ENCODE measurements around the gene KCNRG.

The KCNRG gene

DNA sequence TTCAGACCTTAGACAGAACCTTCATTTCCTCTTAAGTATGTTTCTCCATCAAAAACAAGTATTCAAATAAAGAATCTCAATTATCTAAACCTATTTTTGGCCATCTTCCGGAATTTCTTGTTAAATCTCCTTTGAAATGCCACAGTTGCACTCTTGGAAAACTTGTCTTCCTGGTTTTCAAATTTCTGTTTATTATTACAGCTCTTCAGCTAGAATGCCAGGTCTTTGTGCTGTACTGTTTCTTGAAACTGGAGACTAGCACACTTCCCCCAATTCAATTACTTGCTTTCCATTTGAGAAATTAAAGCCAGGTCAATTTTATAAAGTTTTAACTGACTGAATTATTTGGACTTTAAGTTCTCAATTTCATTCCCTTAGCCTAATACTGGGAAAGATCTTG, 10.2 kb downstream of the KCNRG start:
- H3K36me3 ChIP-seq (ENCODE audit: insufficient read depth, low read length), result peaks cover 11% of the 10 kb centered on the region; the same call in 1 of the 2 replicates
- H3F3A ChIP-seq (ENCODE audit: low read depth), result no peaks in the 10 kb centered on the region
- H3K9me2 ChIP-seq (replicated peaks; ENCODE audit: low read depth, low read length), result no peaks in the 10 kb centered on the region
- no peaks in the 10 kb centered on the region for H4K20me1 ChIP-seq (ENCODE audit: insufficient read depth, low read length, poor library complexity, severe bottlenecking)
- no peaks in the 10 kb centered on the region for H3K79me2 ChIP-seq (ENCODE audit: insufficient read depth, low read length)
- no peak overlapping the region for H3K4me3 ChIP-seq (ENCODE audit: low read length, poor library complexity, severe bottlenecking)
- H2AFZ ChIP-seq (ENCODE audit: low read length), result no peak overlapping the region
- no peak overlapping the region for H3K9ac ChIP-seq (ENCODE audit: low read depth, low read length, poor library complexity, severe bottlenecking)
- no peaks in the 10 kb centered on the region for H3K27me3 ChIP-seq (ENCODE audit: insufficient read depth, low read length, poor library complexity, severe bottlenecking)
- no peak overlapping the region for H3K4me2 ChIP-seq (ENCODE audit: low read depth, low read length, poor library complexity, severe bottlenecking)
- H3K9me3 ChIP-seq (ENCODE audit: insufficient read depth, low read depth, low read length), result no peaks in the 10 kb centered on the region
- no peaks in the 10 kb centered on the region for H3K4me1 ChIP-seq (ENCODE audit: insufficient read depth, low read length, poor library complexity, severe bottlenecking)
- no peak for TF ChIP-seq EZH2phosphoT487 (IDR thresholded peaks at IDR 0.05; ENCODE audit: borderline replicate concordance)

DNA sequence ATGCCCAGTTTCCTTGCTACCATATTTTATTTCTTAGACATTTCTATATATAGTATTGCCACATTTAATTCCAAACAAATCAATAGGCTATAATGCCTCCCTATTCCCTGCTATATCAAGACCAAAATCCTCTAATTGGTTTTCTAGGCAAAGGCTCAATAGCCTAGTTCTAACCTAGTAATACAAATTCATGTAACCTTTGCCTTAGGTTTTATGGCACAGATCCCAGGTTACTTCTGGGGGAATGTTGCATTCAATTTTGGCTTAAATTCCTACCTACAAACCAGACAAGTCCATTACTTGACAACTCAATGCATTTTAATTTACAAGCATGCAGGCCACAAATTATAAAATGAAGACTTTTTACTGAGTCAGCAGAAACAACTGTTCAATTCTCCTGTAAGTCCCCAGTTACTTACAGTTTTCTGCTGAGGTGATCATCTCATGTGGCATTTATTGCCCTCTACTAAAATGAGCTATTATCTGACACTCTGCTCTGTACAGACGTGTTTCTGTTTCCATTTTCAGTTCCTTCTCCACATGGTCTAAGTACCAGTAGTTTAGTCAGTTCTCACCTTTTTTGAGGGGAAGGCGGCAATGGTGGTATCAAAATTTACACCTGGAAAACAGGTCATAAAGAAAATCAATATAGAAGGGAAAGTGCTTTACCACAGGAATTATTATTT, 11.7 kb downstream of the KCNRG start:
- no peak overlapping the region for H2AFZ ChIP-seq (ENCODE audit: low read length)
- no peaks in the 10 kb centered on the region for H4K20me1 ChIP-seq (ENCODE audit: insufficient read depth, low read length, poor library complexity, severe bottlenecking)
- H3K9ac ChIP-seq (ENCODE audit: low read depth, low read length, poor library complexity, severe bottlenecking), result no peak overlapping the region
- no peaks in the 10 kb centered on the region for H3F3A ChIP-seq (ENCODE audit: low read depth)
- no peak overlapping the region for H3K4me2 ChIP-seq (ENCODE audit: low read depth, low read length, poor library complexity, severe bottlenecking)
- no peaks in the 10 kb centered on the region for H3K9me2 ChIP-seq (replicated peaks; ENCODE audit: low read depth, low read length)
- H3K36me3 ChIP-seq (ENCODE audit: insufficient read depth, low read length), result peaks cover 9% of the 10 kb centered on the region; the same call in 1 of the 2 replicates
- no peaks in the 10 kb centered on the region for H3K4me1 ChIP-seq (ENCODE audit: insufficient read depth, low read length, poor library complexity, severe bottlenecking)
- no peak overlapping the region for H3K4me3 ChIP-seq (ENCODE audit: low read length, poor library complexity, severe bottlenecking)
- H3K27me3 ChIP-seq (ENCODE audit: insufficient read depth, low read length, poor library complexity, severe bottlenecking), result no peaks in the 10 kb centered on the region
- no peak for TF ChIP-seq EZH2phosphoT487 (IDR thresholded peaks at IDR 0.05; ENCODE audit: borderline replicate concordance)
- TF ChIP-seq, protein P1, sequence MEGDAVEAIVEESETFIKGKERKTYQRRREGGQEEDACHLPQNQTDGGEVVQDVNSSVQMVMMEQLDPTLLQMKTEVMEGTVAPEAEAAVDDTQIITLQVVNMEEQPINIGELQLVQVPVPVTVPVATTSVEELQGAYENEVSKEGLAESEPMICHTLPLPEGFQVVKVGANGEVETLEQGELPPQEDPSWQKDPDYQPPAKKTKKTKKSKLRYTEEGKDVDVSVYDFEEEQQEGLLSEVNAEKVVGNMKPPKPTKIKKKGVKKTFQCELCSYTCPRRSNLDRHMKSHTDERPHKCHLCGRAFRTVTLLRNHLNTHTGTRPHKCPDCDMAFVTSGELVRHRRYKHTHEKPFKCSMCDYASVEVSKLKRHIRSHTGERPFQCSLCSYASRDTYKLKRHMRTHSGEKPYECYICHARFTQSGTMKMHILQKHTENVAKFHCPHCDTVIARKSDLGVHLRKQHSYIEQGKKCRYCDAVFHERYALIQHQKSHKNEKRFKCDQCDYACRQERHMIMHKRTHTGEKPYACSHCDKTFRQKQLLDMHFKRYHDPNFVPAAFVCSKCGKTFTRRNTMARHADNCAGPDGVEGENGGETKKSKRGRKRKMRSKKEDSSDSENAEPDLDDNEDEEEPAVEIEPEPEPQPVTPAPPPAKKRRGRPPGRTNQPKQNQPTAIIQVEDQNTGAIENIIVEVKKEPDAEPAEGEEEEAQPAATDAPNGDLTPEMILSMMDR (conservative IDR thresholded peaks at IDR 0.05; ENCODE audit: low read length), result no peak
- H3K9me3 ChIP-seq (ENCODE audit: insufficient read depth, low read depth, low read length), result no peaks in the 10 kb centered on the region
- H3K79me2 ChIP-seq (ENCODE audit: insufficient read depth, low read length), result no peaks in the 10 kb centered on the region

DNA sequence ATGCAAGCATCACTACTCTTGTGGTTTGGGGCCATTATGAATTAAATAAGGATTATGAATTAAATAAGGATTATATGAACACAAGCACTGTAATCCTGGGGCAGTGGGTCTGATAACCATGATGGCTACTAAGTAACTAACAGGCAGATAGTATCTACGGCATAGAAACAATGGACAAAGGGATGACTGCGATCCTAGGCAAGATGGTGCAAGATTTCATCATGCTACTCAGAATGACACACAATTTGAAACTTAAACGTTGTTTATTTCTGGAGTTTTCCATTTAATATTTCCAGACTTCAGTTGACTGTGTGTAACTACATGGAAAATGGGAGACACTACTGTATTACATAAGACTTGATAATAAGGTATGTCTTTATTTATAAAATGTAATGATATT, 15.1 kb downstream of the KCNRG start:
- no peaks in the 10 kb centered on the region for H3K79me2 ChIP-seq (ENCODE audit: insufficient read depth, low read length)
- H3K27me3 ChIP-seq (ENCODE audit: insufficient read depth, low read length, poor library complexity, severe bottlenecking), result no peaks in the 10 kb centered on the region
- no peaks in the 10 kb centered on the region for H4K20me1 ChIP-seq (ENCODE audit: insufficient read depth, low read length, poor library complexity, severe bottlenecking)
- H3F3A ChIP-seq (ENCODE audit: low read depth), result no peaks in the 10 kb centered on the region
- TF ChIP-seq, protein P1 (conservative IDR thresholded peaks at IDR 0.05; ENCODE audit: low read length), result no peak
- no peak for TF ChIP-seq EZH2phosphoT487 (IDR thresholded peaks at IDR 0.05; ENCODE audit: borderline replicate concordance)
- no peaks in the 10 kb centered on the region for H3K9me2 ChIP-seq (replicated peaks; ENCODE audit: low read depth, low read length)
- no peak overlapping the region for H3K4me2 ChIP-seq (ENCODE audit: low read depth, low read length, poor library complexity, severe bottlenecking)
- no peak overlapping the region for H3K4me3 ChIP-seq (ENCODE audit: low read length, poor library complexity, severe bottlenecking)
- H3K36me3 ChIP-seq (ENCODE audit: insufficient read depth, low read length), result peaks cover 4% of the 10 kb centered on the region; the same call in 1 of the 2 replicates
- no peaks in the 10 kb centered on the region for H3K9me3 ChIP-seq (ENCODE audit: insufficient read depth, low read depth, low read length)
- no peak overlapping the region for H2AFZ ChIP-seq (ENCODE audit: low read length)
- H3K4me1 ChIP-seq (ENCODE audit: insufficient read depth, low read length, poor library complexity, severe bottlenecking), result no peaks in the 10 kb centered on the region
- no peak overlapping the region for H3K9ac ChIP-seq (ENCODE audit: low read depth, low read length, poor library complexity, severe bottlenecking)

DNA sequence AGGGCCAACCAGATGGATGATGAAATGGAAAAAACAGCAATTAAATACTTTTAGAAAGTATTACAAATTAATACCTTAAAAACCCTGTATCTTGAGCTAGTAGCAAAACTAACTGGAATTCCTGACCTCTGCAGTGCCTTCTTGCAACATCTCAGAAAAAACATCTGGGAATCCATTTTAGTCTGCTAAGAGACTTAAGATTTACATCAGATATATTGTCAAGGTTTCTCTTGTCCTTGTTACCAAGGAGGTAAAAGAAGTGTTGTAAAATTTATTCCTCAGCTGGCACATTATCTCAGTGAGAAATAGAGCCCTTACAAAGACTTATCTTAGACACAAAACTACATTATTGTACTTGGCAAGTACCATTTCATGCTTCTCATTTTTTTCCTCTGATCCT, 18.5 kb downstream of the KCNRG start:
- no peaks in the 10 kb centered on the region for H4K20me1 ChIP-seq (ENCODE audit: insufficient read depth, low read length, poor library complexity, severe bottlenecking)
- no peaks in the 10 kb centered on the region for H3K36me3 ChIP-seq (ENCODE audit: insufficient read depth, low read length)
- no peaks in the 10 kb centered on the region for H3K79me2 ChIP-seq (ENCODE audit: insufficient read depth, low read length)
- peaks cover 13% of the 10 kb centered on the region; the same call in 1 of the 2 replicates for H3F3A ChIP-seq (ENCODE audit: low read depth)
- TF ChIP-seq EZH2phosphoT487 (IDR thresholded peaks at IDR 0.05; ENCODE audit: borderline replicate concordance), result no peak
- TF ChIP-seq, protein P1 (conservative IDR thresholded peaks at IDR 0.05; ENCODE audit: low read length), result no peak
- H2AFZ ChIP-seq (ENCODE audit: low read length), result no peak overlapping the region
- H3K9me3 ChIP-seq (ENCODE audit: insufficient read depth, low read depth, low read length), result no peaks in the 10 kb centered on the region
- no peak overlapping the region for H3K4me3 ChIP-seq (ENCODE audit: low read length, poor library complexity, severe bottlenecking)
- no peaks in the 10 kb centered on the region for H3K27me3 ChIP-seq (ENCODE audit: insufficient read depth, low read length, poor library complexity, severe bottlenecking)
- no peak overlapping the region for H3K4me2 ChIP-seq (ENCODE audit: low read depth, low read length, poor library complexity, severe bottlenecking)
- no peaks in the 10 kb centered on the region for H3K9me2 ChIP-seq (replicated peaks; ENCODE audit: low read depth, low read length)
- no peaks in the 10 kb centered on the region for H3K4me1 ChIP-seq (ENCODE audit: insufficient read depth, low read length, poor library complexity, severe bottlenecking)
- H3K9ac ChIP-seq (ENCODE audit: low read depth, low read length, poor library complexity, severe bottlenecking), result no peak overlapping the region
